HG03025 (cell line): ENCODE data around the gene NELFE.
"Not testable (repeated sequence)": the region's sequence is repeated elsewhere in the genome, so short reads cannot be mapped to it uniquely, and the experiment has no call there.

Experiments
- ATAC-seq: cut with Tn5 transposase; IDR thresholded peaks from one replicate; pipeline ENCODE4 v1.9.1; 2021; ENCODE audit warnings: mild to moderate bottlenecking, moderate library complexity; ENCODE audit not compliant: unreplicated experiment, low FRiP score

Gene NELFE

DNA sequence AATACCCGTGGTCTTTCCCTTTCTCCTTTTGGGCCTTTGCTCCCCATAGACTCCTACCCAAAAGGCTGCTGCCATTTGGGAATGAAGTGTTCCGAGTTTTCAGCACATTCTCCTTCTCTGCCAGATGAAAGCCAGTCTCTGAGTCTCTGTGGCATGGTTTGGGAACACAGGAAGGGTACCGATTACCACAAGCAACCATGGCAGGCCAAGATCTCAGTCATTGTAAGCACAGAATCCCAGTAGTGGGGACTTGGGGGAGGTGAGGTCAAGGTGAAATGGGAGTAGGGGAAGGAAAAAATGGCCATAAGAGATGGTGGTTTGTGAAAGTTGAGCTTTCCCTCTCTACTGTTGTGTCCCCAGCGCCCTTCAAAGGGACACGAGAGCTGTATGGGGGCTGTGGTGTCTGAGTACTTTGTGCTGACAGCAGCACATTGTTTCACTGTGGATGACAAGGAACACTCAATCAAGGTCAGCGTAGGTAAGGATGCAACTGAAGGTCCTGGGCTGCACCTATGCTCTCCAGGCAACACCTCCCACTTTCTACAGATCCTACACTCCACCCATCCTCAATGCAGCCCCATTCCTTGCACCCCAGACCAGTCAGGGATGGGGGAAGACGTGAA is 8.7 kb downstream of the NELFE start:
- no peak for ATAC-seq

DNA sequence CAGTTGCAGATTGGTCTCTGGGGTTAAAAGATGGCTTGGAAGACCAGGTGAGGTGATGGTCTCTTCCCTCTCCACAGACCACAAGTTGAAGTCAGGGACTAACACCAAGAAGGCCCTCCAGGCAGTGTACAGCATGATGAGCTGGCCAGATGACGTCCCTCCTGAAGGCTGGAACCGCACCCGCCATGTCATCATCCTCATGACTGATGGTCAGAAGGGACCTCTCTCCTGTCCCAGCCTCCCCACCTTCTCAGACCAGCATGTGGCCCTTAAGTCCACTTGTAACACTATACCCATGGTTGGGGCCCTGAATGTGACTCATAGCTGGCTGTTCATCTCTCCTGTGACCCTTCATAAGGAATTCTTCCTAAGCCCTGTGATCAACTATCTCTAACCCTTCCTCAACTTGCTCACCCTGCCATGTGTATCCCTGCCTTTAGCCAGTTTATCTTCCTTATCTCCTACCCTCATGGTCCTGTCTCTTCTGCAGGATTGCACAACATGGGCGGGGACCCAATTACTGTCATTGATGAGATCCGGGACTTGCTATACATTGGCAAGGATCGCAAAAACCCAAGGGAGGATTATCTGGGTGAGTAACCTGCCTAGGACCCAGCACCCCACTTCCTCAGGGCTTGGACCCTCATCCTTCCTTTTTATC is 9.9 kb downstream of the NELFE start:
- ATAC-seq: no peak

DNA sequence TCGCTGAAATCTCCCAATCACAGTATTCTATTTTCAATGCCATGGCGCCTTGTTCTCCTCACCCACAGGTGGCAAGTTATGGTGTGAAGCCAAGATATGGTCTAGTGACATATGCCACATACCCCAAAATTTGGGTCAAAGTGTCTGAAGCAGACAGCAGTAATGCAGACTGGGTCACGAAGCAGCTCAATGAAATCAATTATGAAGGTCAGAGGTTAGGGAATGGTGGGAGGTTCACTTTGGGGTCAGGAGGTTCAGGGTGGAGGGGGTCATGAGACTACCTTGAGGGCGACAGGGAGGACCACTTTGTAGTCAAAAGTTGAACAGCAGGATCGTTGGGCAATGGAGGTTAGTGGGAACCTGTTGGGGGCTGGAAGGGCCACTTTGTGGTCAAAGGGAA is 10.5 kb downstream of the NELFE start:
- no peak for ATAC-seq

DNA sequence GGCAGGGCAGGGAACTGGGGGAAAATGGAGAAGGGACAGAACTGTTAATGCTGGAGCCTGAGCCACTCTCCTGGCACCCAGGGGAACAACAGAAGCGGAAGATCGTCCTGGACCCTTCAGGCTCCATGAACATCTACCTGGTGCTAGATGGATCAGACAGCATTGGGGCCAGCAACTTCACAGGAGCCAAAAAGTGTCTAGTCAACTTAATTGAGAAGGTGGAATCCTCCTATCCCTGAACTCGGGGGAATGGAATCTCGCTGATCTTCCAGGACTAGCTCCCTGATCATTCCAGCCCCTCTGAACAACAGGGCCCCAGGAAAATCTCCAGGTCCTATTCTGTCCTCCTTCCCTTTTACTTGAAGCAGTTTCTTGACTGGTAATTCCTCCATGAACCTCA is 10.9 kb downstream of the NELFE start:
- ATAC-seq: no peak

DNA sequence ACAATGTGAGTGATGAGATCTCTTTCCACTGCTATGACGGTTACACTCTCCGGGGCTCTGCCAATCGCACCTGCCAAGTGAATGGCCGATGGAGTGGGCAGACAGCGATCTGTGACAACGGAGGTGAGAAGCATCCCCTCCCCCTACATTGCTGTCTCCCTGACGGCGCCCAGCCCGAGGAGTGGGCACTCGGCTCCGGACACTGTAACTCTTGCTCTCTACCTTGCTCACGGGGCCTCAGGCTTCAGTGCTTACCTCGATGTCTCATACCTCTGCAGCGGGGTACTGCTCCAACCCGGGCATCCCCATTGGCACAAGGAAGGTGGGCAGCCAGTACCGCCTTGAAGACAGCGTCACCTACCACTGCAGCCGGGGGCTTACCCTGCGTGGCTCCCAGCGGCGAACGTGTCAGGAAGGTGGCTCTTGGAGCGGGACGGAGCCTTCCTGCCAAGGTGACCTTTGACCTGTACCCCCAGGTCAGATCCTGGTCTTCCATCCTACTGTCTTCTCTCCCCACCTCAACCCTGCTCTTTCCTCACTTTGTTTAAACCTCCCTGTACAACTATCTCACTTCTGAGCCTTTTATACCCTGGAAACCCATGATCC is 11.6 kb downstream of the NELFE start:
- no peak for ATAC-seq

DNA sequence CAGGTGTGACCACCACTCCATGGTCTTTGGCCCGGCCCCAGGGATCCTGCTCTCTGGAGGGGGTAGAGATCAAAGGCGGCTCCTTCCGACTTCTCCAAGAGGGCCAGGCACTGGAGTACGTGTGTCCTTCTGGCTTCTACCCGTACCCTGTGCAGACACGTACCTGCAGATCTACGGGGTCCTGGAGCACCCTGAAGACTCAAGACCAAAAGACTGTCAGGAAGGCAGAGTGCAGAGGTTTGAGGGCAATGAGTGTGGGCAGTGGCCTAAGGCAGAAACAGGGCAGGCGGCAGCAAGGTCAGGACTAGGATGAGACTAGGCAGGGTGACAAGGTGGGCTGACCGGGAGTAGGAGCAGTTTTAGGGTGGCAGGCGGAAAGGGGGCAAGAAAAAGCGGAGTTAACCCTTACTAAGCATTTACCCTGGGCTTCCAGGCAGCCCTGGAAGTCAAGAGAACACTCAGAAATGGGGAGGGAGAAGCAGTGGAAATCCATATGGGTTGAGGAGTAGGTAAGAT is 12.3 kb downstream of the NELFE start:
- no peak for ATAC-seq

DNA sequence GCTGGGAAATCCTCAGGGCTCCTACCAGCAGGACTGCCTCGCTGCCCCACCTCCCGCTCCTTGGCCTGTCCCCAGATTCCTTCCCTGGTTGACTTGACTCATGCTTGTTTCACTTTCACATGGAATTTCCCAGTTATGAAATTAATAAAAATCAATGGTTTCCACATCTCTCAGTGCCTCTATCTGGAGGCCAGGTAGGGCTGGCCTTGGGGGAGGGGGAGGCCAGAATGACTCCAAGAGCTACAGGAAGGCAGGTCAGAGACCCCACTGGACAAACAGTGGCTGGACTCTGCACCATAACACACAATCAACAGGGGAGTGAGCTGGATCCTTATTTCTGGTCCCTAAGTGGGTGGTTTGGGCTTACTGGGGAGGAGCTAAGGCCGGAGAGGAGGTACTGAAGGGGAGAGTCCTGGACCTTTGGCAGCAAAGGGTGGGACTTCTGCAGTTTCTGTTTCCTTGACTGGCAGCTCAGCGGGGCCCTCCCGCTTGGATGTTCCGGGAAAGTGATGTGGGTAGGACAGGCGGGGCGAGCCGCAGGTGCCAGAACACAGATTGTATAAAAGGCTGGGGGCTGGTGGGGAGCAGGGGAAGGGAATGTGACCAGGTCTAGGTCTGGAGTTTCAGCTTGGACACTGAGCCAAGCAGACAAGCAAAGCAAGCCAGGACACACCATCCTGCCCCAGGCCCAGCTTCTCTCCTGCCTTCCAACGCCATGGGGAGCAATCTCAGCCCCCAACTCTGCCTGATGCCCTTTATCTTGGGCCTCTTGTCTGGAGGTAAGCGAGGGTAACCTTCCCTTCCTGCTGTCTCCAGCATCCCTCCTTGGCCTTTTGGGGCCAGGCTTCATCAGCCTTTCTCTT is 13.0 kb downstream of the NELFE start, which contains the start of gene CFB:
TSS of gene CFB (plus strand) at position 589 of the 863 bp plus-strand sequence. CDS start at position 716, 127 bp downstream.
- no peak for ATAC-seq

DNA sequence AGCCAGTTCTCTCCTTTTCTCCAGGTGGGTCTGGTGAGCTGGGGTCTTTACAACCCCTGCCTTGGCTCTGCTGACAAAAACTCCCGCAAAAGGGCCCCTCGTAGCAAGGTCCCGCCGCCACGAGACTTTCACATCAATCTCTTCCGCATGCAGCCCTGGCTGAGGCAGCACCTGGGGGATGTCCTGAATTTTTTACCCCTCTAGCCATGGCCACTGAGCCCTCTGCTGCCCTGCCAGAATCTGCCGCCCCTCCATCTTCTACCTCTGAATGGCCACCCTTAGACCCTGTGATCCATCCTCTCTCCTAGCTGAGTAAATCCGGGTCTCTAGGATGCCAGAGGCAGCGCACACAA is 13.6 kb downstream of the NELFE start:
- ATAC-seq: no peak

DNA sequence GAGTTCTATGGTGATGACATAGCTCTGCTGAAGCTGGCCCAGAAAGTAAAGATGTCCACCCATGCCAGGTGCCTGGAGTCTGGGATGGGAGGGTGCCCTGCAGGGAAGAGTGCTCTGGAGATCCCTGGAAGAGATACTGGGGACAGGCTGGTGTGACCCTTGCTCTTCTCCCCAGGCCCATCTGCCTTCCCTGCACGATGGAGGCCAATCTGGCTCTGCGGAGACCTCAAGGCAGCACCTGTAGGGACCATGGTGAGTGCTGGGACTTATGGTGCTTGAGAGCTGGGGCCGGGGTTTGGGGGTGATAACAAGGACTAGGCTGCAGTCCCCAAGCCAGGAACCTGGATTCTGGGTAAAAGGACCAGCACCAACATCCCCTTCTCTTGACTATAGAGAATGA is 15.0 kb downstream of the NELFE start:
- ATAC-seq: no peak

DNA sequence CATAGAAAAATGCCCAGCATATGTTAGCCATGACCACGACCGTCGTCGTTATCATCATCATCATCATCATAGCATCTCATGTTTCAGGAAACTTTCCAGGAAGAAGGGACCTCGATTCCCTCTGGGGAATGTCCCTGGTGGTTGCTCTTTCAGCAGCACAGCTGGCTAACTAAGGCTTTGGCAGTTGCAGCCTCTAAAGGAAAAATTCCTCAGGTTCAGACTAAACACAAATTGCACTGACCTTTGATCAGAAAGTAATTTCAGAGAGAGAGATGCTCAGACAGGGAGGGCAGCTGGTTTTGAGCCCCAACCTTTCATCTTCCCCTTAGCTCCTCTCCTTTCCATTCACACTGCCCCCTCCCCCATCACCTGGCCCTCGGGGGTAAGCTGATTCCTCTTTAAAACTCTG is 18.5 kb downstream of the NELFE start:
- ATAC-seq: no peak

DNA sequence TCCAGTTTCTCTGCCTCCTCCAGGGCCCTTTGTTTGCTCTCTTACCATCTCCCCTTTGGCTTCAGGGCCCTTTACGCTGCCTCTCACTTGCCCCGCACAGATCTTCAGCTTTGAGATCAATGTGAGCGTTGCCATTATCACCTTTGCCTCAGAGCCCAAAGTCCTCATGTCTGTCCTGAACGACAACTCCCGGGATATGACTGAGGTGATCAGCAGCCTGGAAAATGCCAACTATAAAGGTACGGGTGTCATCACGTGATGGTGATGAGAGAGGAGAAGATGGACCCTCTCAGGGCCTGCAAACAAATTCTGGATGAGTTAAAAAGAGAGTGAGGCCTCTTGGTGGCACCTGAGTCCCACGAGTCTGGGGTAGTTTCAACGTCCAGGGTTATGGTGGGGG is 22.9 kb downstream of the NELFE start:
- no peak for ATAC-seq

DNA sequence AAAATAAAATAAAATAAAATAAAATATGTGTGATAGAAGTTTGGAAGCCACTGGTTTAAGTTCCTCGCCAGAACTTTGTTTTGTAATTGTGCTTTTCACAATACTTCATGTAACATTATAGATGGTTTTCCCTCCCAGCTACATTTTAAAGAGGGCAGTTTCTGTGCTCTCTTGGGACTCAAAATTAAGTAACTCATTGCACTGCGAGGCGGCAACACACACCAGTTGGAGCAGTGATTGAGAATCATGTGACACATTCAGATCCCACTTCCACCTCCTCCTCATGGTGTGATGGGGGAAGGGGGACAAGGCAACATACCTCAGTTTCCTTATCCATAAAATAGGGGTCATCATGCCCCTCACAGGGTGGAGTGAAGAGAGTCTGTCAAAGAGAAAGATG is 23.8 kb downstream of the NELFE start:
- no peak for ATAC-seq

DNA sequence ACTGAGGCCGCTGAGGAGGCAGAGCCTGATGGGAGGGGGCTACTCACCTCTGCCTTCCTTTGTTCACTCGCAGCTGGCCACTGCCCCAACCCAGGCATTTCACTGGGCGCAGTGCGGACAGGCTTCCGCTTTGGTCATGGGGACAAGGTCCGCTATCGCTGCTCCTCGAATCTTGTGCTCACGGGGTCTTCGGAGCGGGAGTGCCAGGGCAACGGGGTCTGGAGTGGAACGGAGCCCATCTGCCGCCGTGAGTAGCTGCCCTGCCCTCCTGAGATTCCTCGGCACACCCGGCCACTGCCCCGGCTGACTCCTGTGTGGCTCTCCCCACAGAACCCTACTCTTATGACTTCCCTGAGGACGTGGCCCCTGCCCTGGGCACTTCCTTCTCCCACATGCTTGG is 25.2 kb downstream of the NELFE start:
- no peak for ATAC-seq

DNA sequence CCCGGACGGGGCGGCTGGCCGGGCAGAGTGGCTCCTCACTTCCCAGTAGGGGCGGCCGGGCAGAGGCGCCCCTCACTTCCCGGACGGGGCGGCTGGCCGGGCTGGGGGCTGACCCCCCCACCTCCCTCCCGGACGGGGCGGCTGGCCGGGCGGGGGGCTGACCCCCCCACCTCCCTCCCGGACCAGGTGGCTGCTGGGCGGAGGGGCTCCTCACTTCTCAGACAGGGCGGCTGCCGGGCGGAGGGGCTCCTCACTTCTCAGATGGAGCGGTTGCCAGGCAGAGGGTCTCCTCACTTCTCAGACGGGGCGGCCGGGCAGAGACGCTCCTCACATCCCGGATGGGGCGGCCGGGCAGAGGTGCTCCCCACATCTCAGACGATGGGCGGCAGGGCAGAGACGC is 26.6 kb downstream of the NELFE start:
- ATAC-seq: not testable (repeated sequence)

DNA sequence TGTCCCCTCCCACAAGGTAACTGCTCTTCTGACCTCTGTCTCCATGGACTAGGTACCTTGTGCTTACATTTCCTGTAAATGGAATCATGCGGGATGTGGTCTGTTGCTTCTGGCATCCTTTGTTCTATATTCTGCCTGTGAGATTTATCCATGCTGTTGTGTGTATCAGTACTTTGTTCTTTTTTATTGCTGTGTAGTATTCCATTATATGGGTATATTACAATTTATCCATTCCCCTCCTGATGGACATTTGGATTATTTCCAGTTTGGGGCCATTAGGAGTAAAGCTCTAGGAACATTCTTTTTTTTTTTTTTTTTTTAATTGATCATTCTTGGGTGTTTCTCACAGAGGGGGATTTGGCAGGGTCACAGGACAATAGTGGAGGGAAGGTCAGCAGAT is 27.8 kb downstream of the NELFE start:
- ATAC-seq: no peak

DNA sequence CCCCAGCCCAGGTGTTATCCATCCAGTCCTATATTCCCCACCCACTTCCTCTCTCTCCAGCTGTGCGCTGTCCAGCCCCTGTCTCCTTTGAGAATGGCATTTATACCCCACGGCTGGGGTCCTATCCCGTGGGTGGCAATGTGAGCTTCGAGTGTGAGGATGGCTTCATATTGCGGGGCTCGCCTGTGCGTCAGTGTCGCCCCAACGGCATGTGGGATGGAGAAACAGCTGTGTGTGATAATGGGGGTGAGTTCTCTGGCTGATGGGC is 30.2 kb downstream of the NELFE start:
- ATAC-seq: no peak

DNA sequence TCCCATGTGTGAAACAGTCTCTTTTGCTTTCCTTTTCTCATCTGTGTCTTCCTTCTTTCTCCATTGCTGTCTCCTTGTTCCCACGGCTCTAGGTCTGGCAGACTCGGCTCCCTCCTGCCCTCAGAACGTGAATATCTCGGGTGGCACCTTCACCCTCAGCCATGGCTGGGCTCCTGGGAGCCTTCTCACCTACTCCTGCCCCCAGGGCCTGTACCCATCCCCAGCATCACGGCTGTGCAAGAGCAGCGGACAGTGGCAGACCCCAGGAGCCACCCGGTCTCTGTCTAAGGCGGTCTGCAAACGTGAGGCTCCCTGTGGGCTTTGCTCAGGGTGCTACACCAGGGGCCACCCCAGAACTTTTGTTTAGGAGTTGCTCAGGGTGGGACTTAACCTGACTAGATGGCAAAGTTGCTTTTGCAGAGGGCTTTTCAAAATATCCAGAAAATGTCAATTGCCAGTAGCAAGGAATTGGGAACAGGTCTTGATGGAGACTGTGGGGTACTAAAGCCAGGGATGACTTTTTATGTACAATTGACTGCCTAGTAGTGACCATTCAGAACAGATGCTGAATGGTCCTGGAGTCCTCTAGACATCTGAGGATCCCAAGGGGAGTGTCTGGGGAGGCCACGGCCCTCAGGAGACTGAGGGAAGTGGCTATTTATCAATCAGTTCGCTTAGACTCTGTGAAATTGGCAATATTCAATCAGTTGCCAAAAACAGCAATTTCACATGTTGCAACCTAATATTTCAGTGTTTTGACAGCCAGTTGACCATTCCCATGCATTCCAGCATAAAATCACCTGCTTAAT is 30.7 kb downstream of the NELFE start:
- no peak for ATAC-seq

DNA sequence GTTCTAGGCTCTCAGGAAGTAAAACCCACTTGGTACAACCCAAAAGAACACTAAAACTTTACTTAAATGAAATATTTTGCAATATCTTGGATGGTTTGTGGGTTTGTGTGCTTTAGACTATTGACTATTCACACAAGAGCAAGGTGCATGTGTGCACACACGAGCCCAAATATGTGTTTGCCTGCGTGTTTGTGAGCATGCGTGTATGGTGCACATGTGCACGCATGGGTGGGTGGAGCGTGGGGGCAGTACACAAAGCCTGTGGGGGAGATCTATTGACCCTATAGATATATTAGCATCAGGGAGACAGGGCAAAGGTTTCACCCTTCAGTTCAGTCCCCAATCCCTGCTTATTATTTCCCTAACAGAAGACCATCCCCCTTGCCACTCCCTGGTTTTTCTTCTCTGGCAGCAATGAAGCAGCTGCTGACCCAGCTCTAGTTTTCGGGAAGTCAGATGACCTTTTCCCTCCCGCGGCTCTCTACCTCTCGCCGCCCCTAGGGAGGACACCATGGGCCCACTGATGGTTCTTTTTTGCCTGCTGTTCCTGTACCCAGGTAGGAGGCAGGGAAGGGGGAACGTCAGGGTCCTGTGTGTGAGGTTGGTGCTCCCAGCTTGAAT is 31.4 kb downstream of the NELFE start, which contains the start of gene C2:
TSS of gene C2 (plus strand) at position 476 of the 621 bp plus-strand sequence. CDS start at position 512, 36 bp downstream.
- ATAC-seq: no peak

DNA sequence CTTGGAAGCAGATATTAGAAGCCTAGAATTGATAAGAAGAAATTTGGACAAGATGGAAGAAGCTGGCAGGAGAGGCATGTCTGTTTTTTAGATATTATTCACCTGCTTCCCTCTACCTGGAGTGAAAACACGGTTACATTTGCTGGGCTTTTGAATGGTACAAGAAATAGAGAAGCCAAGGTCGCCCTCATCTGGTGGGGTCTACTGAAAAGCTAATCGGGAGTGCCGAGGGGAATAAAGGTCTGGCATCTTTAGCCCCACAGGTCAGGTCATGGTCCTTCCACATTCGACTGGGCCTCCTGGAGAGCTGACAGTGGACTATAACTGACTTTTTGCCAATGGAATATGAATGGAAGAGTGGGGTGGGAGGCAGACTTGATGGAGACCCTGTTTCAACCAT is 35.8 kb downstream of the NELFE start:
- no peak for ATAC-seq

DNA sequence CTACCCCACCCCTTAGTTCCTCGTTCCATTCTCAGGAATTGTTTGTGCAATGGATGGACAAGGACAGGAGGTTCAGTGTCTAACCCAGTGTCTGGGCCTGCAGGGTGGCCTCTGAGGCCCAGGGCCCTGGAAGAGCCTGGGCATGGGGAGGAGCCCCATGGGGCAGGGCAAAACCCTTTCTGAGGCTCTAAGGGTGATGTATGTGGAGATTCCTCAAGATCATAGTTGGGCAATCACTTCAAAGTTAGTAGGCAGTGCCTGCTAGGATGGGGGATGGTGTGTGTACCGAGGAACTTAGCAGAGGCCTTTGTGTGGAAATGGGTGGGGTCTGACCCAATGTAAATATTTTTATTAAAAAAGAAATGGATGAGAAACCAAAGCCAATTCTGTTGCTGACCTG is 38.0 kb downstream of the NELFE start:
- no peak for ATAC-seq
